Gastrocnemius medialis (tissue), 4 donors: ENCODE measurements around the gene AFF3.

Source experiments
- CTCF ChIP-seq, 5 experiments: fragments of 450-650 bp in 3 of 5; fragments of 200-600 bp in 2 of 5; sonication (generic) in 2 of 5; IDR thresholded peaks in 4 of 5; conservative IDR thresholded peaks in 1 of 5; 1 replicate in 4 of 5; 2 replicates in 1 of 5; pipeline ENCODE4 v1.5.1; 2016 to 2019; ENCODE audit warnings: antibody characterized with exemption in 5 of 5, mild to moderate bottlenecking in 3 of 5, moderate library complexity in 3 of 5
- POLR2A ChIP-seq, 2 donors: fragments of 450-650 bp; IDR thresholded peaks; one replicate each; pipeline ENCODE4 v1.6.1; 2017; ENCODE audit warnings: antibody characterized with exemption in 2 of 2, mild to moderate bottlenecking in 2 of 2, moderate library complexity in 2 of 2

GRCh38 chr2:99711144-99711543 is 431.2 kb downstream of the AFF3 start:
- no peak for TF ChIP-seq CTCF (IDR thresholded peaks at IDR 0.05 in 4 of 5, conservative IDR thresholded peaks at IDR 0.05 in 1 of 5)
- TF ChIP-seq POLR2A (IDR thresholded peaks at IDR 0.05): no peak
